GM19452 (cell line): ENCODE measurements around the gene APOC4.
"Not testable (repeated sequence)": the region's sequence is repeated elsewhere in the genome, so short reads cannot be mapped to it uniquely, and the experiment has no call there.

ENCODE experiments used
- ATAC-seq: cut with Tn5 transposase; IDR thresholded peaks from one replicate; pipeline ENCODE4 v1.9.1; 2021; ENCODE audit not compliant: unreplicated experiment

APOC4 gene

DNA sequence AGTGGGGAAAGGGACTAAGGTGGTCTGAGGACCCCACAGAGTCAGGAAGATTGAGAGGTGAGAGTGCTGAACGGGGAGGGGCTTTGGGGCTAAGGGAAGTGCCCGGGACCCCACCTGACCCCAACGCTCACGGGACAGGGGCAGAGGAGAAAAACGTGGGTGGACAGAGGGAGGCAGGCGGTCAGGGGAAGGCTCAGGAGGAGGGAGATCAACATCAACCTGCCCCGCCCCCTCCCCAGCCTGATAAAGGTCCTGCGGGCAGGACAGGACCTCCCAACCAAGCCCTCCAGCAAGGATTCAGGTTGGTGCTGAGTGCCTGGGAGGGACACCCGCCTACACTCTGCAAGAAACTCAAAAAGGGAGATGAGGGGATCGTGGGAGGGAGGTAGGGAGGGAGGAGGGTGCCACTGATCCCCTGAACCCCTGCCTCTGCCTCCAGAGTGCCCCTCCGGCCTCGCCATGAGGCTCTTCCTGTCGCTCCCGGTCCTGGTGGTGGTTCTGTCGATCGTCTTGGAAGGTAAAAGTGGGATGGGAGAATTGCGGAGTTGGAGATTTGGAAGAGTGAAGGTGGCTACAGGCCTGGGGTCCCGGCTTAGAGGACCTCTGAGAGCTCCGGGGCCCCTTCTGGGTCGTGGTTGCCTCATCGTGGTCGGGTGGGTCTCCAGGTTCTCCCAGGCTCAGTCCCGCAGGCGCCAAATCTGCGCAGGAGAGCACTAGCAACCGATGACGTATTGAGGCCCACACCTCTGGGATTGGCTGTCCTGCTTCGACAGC is 27.4 kb upstream of the APOC4 start, which contains the start of gene APOC1:
Gene APOC1, plus strand, starts transcription at position 176 of the 774 bp plus-strand sequence. Its CDS starts 284 bp downstream, at position 460.
- ATAC-seq, result peak; percentile 97

DNA sequence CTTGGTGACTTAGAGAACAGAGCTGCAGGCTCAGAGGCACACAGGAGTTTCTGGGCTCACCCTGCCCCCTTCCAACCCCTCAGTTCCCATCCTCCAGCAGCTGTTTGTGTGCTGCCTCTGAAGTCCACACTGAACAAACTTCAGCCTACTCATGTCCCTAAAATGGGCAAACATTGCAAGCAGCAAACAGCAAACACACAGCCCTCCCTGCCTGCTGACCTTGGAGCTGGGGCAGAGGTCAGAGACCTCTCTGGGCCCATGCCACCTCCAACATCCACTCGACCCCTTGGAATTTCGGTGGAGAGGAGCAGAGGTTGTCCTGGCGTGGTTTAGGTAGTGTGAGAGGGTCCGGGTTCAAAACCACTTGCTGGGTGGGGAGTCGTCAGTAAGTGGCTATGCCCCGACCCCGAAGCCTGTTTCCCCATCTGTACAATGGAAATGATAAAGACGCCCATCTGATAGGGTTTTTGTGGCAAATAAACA is 17.8 kb upstream of the APOC4 start:
- ATAC-seq, result no peak

- no peak for ATAC-seq
These were observed 16.7 kb upstream of the APOC4 start for GRCh38 chr19:44925114-44925891.

GRCh38 chr19:44926245-44927077 is 15.6 kb upstream of the APOC4 start:
- ATAC-seq, result not testable (repeated sequence)

- no peak for ATAC-seq
These were observed 14.3 kb upstream of the APOC4 start for GRCh38 chr19:44927746-44928145.

DNA sequence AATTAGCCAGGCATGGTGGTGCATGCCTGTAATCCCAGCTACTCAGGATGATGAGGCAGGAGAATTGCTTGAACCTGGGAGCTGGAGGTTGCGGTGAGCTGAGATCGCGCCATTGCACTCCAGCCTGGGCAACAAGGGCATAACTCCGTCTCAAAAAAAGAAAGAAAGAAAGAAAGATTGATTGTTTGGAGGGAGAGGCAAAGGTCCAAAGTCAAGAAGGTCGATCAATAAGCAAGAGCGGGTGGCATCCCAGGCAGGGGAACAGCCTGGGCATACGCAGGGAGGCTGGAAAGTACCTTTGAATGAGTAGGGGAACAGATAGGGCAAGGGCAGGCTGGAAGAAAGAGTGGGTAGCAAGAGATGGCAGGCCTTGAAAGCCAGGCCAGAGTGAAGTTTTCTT is 11.9 kb upstream of the APOC4 start:
- no peak for ATAC-seq

DNA sequence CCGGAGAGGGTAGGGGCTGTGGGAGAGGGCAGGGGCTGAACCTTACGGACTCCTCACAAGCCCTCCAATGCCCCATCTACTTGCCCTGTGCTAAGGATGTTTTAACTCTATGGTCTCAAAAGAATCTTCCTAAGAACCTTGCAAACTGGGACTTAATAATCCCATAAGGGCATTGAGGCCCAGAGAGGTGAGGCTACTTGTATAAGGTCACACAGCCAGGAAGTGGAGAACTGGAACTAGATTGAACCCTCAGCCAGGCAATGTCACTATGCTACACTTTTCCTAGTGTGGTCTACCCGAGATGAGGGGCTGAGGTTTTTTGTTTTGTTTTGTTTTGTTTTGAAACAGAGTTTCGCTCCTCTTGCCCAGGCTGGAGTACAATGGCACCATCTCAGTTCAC is 10.5 kb upstream of the APOC4 start:
- ATAC-seq, result no peak

DNA sequence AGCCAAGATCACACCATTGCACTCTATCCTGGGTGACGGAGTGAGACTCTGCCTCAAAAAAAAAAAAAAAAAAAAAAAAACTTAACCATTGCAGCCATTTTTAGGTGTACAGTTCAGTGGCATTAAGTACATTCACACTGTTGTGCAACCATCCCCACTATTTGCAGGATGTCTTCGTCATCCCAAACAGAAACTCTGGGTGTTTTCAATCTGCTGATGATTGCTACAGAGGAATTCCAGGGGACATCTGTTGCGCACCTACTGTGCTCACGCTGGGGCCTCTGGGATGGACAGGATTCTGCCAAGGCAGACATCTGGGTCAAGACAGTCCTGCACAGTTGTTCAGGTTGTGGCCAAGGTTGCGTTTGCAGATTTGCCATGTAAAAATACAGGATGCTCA is 2.4 kb upstream of the APOC4 start:
- ATAC-seq, result no peak

DNA sequence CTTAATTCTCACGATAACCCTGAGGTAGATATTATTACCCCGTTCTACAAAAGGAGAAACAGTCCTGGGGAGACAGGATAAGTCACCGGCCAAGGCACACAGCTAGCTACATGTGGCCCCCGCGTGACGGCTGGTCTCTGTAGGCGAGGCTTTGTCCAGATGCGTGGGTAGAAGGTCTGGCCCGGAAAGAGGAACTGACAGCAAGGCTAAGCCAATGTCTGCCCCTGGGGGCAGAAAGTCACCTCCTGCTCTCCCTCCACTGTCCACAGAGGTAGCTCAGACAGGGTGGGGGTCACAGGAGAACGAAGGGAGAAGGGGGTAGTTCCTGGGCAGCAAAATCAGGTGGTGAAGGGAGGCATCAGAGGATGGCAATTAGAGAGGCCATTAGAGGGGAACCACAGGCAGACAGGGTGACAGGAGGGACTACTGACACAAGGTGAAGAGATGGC is 1.8 kb downstream of the APOC4 start:
- ATAC-seq, result no peak

DNA sequence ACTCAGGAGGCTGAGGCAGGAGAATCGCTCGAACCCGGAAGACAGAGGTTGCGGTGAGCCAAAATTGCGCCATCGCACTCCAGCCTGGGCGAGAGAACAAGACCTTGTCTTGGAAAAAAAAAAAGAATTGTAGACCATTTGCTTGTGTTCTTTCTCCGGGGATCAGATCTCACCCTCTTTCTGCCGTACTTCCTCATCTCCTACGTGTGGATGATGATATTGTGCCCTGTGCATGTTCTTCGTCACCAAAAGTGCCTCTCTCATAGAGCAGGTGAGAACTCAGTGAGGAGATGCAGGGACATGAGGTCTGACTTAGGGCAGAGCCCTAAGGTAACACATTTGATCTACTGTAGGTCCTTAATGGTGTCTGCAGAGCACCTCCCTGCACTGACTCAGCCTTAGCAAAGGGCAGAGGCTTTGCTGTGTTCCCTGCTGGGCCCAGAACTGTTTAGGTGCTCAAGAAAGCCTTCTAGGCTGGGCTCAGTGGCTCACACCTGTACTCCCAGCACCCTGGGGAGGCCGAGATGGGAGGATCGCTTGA is 5.1 kb downstream of the APOC4 start:
- ATAC-seq, result no peak

- ATAC-seq, result no peak
These were observed 6.2 kb downstream of the APOC4 start for GRCh38 chr19:44948237-44948636.

DNA sequence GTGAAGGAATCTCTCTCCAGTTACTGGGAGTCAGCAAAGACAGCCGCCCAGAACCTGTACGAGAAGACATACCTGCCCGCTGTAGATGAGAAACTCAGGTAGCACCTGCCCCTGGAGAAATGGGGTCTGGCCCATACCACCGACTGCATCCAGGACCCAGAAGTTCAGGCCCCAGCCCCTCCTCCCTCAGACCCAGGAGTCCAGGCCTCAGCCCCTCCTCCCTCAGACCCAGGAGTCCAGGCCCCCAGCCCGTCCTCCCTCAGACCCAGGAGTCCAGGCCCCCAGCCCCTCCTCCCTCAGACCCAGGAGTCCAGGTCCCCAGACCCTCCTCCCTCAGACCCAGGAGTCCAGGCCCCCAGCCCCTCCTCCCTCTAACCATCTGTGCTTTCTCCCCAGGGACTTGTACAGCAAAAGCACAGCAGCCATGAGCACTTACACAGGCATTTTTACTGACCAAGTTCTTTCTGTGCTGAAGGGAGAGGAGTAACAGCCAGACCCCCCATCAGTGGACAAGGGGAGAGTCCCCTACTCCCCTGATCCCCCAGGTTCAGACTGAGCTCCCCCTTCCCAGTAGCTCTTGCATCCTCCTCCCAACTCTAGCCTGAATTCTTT is 6.8 kb downstream of the APOC4 start:
- ATAC-seq, result no peak

DNA sequence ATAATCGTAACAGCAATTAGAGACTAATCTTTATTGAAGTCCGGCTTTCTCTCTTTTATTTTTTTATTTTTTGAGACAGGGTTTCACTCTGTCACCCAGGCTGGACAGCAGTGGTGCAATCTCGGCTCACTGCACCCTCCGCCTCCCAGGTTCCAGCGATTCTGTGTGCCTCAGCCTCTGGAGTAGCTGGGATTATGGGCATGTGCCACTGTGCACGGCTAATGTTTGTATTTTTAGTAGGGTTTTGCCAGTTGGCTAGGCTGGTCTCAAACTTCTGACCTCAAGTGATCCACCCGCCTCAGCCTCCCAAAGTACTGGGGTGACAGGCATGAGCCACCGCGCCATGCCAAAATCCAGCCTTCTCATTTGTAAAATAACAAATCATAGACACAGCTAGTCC is 7.5 kb downstream of the APOC4 start:
- ATAC-seq, result no peak

GRCh38 chr19:44951179-44952159 is 9.4 kb downstream of the APOC4 start:
- ATAC-seq, result no peak

GRCh38 chr19:44954278-44954648 is 12.2 kb downstream of the APOC4 start:
- peak; percentile 6 for ATAC-seq

GRCh38 chr19:44954649-44955504 is 12.8 kb downstream of the APOC4 start, which contains the start of gene CLPTM1:
TSS of gene CLPTM1 (plus strand) at chr19:44955380. CDS start at chr19:44955396, 16 bp downstream.
- peak; percentile 75 for ATAC-seq

DNA sequence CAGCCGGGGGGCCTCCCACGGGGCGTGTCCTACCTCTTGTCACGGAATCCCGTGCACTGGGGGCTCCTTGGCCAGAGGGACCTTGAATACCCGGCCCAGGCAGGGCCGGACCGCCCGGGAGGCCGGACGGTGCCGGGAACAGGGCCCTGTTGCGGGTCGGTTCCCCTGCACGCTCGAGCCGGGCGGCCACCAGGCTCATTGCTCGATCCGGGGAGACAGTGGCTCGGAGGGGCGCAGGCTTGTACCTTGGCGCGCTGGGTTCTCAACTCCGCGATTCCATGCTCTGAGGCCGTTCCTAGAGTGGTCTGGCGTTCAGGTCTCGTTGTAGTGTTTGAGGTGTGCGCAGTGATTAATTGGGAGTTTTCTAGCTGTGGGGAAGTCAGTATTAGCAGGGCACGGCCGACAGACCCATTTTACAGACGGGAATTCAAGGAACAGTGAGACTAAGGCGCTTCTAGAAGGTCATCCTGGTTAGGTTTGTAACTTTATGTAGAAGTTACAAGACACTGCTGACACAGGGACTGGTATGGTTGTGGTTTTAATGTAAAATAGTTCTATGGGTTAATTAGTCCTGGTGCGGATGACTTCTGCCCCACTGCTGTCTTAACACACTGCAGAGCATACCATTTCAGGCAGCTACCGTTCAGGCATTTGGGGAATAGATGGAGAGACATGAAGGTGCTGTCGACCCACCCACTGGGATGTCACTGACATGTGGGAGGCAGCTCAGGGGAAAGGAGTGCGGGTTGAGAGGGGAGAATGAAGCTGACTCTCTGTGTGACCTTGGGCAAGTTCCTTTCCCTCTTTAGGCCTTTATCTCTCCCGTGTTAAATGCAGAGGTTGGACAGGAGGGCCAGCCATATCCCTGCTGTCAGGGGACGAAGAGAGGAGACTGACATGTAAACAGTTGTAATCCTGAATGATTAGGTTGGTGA is 13.7 kb downstream of the APOC4 start:
- ATAC-seq, result peak; percentile 26
